ENCODE results near the gene TTLL4. TPM values are rescaled to one million over a fixed set of nuclear protein-coding genes. Genes with fewer than 3 reads are reported as not detected.

The TTLL4 gene, protein sequence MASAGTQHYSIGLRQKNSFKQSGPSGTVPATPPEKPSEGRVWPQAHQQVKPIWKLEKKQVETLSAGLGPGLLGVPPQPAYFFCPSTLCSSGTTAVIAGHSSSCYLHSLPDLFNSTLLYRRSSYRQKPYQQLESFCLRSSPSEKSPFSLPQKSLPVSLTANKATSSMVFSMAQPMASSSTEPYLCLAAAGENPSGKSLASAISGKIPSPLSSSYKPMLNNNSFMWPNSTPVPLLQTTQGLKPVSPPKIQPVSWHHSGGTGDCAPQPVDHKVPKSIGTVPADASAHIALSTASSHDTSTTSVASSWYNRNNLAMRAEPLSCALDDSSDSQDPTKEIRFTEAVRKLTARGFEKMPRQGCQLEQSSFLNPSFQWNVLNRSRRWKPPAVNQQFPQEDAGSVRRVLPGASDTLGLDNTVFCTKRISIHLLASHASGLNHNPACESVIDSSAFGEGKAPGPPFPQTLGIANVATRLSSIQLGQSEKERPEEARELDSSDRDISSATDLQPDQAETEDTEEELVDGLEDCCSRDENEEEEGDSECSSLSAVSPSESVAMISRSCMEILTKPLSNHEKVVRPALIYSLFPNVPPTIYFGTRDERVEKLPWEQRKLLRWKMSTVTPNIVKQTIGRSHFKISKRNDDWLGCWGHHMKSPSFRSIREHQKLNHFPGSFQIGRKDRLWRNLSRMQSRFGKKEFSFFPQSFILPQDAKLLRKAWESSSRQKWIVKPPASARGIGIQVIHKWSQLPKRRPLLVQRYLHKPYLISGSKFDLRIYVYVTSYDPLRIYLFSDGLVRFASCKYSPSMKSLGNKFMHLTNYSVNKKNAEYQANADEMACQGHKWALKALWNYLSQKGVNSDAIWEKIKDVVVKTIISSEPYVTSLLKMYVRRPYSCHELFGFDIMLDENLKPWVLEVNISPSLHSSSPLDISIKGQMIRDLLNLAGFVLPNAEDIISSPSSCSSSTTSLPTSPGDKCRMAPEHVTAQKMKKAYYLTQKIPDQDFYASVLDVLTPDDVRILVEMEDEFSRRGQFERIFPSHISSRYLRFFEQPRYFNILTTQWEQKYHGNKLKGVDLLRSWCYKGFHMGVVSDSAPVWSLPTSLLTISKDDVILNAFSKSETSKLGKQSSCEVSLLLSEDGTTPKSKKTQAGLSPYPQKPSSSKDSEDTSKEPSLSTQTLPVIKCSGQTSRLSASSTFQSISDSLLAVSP
- total RNA-seq (10 to 100 TPM; 18.7 to 35.8 (median 21.2) TPM), polyA plus RNA-seq (1 to 10 TPM; 3.6 to 9.8 TPM), total RNA-seq (14.4 reads per million, percentile 43 among the genes with 10 or more reads in this experiment)

DNA sequence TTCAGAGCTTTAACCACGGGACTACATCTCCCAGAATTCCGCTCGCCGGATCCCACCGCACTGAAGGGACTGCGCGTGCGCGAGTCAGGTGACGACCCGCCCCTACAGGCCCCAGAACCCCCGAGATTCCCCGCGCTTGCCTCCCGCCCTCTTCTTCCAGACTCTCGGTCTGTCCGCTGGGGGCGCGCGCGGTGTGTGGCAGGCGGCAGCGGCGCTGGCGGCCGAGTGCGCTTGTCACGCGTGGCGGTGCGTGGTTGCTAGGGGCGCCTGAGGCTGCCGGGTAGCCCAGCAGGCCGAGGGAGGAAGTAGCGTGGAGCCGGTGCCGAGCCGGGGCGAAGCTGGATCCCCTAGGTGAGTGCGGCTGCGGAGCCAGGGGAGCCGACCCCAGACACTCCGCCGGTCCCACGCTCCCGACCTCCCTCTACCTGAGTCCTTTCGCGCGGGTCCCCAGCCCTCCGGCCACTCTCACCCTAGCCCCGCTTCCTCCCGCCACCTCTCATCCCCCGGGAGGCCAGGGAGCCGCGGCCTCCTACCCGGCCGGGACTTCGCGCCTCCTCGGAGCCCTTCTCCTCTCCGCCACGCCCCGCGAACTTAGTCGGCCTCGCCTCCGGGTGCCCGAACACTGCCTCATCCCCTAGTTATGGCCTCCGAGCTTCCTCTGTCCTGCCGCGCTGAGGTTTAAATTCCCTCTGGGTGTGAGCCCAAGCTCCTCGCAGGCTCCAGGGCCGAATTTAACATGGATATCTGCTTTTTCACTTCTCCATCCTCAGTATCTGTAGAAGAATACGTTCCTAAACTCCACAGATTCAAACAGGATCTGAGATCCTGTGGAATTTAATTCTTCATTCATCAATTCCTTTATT, at the start of gene TTLL4:
Gene TTLL4, plus strand, starts transcription at position 149 of the 863 bp plus-strand sequence. CDS start 26,842 bp downstream, outside the sequence.
- Mint-ChIP-seq H3K9me3 (peaks cover 0 to 3% (median 0%) of the 10 kb centered on the region in 11 donors), H3K4me1 (peaks cover 17 to 31% (median 19%) of the 10 kb centered on the region in 7 donors), H3K27me3 (peaks cover 0 to 7% (median 0%) of the 10 kb centered on the region in 5 donors), H3K27ac (peak within 1 kb of the TSS; percentile 58 to 96 (median 90)), H3K36me3 (peaks cover 0 to 4% (median 2%) of the 10 kb centered on the region in 5 donors), H3K4me3 (peak within 1 kb of the TSS; percentile 91 to 99 (median 97))
- Histone ChIP-seq H3K27me3 (ENCODE audit: control insufficient read depth in 2 of 2, insufficient read depth in 2 of 2, low read length in 2 of 2) (no peaks in the 10 kb centered on the region), H3K9me3 (ENCODE audit: control insufficient read depth in 2 of 3, low read length in 3 of 3) (no peaks in the 10 kb centered on the region), H3K27ac (ENCODE audit: low read depth, low read length) (peak within 1 kb of the TSS; percentile 86), H3K4me1 (ENCODE audit: control insufficient read depth in 2 of 2, insufficient read depth in 2 of 2, low read length in 2 of 2) (peaks cover 8% of the 10 kb centered on the region in 2 donors), H3K4me3 (ENCODE audit: low read length) (peak within 1 kb of the TSS; percentile 79), H3K36me3 (ENCODE audit: control insufficient read depth in 2 of 3, insufficient read depth in 3 of 3, low read length in 3 of 3) (no peaks in the 10 kb centered on the region)
- intact Hi-C loops (cut with micrococcal nuclease): loop anchor here (1.0 to 5.0 kb wide), 28 partner anchors 18 to 886 kb away; partner anchors contain the start of genes AAMP (in 2 of the 2), ARPC2 (in 2 of the 2), BCS1L (in 2 of the 2) and CNOT9 (in 2 of the 2)
- ChIA-PET POLR2A (interaction anchor here (0.6 to 2.8 kb wide), 4 partner anchors 11 to 62 kb away, joined by 3 to 11 read pairs (median 6); partner anchors contain the start of genes BCS1L, RNF25, STK36 and ZNF142), CTCF (interaction anchor here (0.8 to 1.7 kb wide), 5 partner anchors 11 to 186 kb away, joined by 3 to 8 read pairs (median 5); partner anchors contain the start of genes BCS1L, RNF25, STK36 and ZNF142)
- peak; percentile 99 for ATAC-seq
- DNase-seq: peak; percentile 98 to 99 (median 99)

GRCh38 chr2:218662377-218662776, 48.3 kb upstream of the TTLL4 start:
- no peak overlapping the region for H3K27ac Mint-ChIP-seq
- Histone ChIP-seq H3K4me3 (ENCODE audit: low read length) (no peak overlapping the region), H3K9me3 (ENCODE audit: control insufficient read depth in 2 of 3, low read length in 3 of 3) (no peaks in the 10 kb centered on the region), H3K27me3 (ENCODE audit: control insufficient read depth in 2 of 2, insufficient read depth in 2 of 2, low read length in 2 of 2) (no peaks in the 10 kb centered on the region), H3K36me3 (ENCODE audit: control insufficient read depth in 2 of 3, insufficient read depth in 3 of 3, low read length in 3 of 3) (peaks cover 10 to 58% (median 13%) of the 10 kb centered on the region in 3 experiments), H3K27ac (ENCODE audit: low read depth, low read length) (no peak overlapping the region), H3K4me1 (ENCODE audit: control insufficient read depth in 2 of 2, insufficient read depth in 2 of 2, low read length in 2 of 2) (peaks cover 7 to 15% of the 10 kb centered on the region in 2 donors)
- POLR2A ChIA-PET: no interaction called here
- DNase-seq: no peak
- H3K4me3 Mint-ChIP-seq: no peak overlapping the region
- no peaks in the 10 kb centered on the region for H3K27me3 Mint-ChIP-seq
- H3K36me3 Mint-ChIP-seq: peaks cover 4 to 34% (median 11%) of the 10 kb centered on the region in 5 donors
- intact Hi-C loops (cut with micrococcal nuclease): no loop called here
- H3K9me3 Mint-ChIP-seq: no peaks in the 10 kb centered on the region
- peaks cover 21 to 36% (median 30%) of the 10 kb centered on the region in 7 donors for H3K4me1 Mint-ChIP-seq
- no peak for ATAC-seq
- CTCF ChIA-PET: no interaction called here

DNA sequence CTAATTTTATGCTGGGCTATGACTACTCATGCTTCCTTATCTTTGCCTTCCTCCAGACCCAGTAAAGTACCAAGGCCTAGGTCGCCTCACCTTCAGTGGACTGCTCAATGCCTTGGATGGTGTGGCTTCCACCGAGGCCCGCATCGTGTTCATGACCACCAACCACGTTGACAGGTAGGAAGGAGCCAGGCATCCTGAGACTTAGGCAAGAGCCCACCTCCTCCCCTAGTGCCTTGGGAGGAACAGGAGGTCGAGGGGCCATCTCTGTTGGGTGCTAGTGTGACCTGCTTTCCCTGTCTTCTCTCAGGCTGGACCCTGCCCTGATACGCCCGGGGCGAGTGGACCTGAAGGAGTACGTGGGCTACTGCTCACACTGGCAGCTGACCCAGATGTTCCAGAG, 47.8 kb upstream of the TTLL4 start:
- ChIA-PET CTCF (interaction anchor here (1.0 kb wide), 1 partner anchor 9 kb away, joined by 4 read pairs; the partner anchor contains the start of genes RNF25 and STK36), POLR2A (interaction anchor here (0.9 kb wide), 1 partner anchor 9 kb away, joined by 3 read pairs; the partner anchor contains the start of genes RNF25 and STK36)
- Mint-ChIP-seq H3K36me3 (peaks cover 0 to 29% (median 11%) of the 10 kb centered on the region in 5 donors), H3K27me3 (no peaks in the 10 kb centered on the region), H3K27ac (no peak overlapping the region), H3K9me3 (no peaks in the 10 kb centered on the region), H3K4me1 (peaks cover 18 to 33% (median 26%) of the 10 kb centered on the region in 7 donors), H3K4me3 (no peak overlapping the region)
- Histone ChIP-seq H3K27me3 (ENCODE audit: control insufficient read depth in 2 of 2, insufficient read depth in 2 of 2, low read length in 2 of 2) (no peaks in the 10 kb centered on the region), H3K4me3 (ENCODE audit: low read length) (no peak overlapping the region), H3K9me3 (ENCODE audit: control insufficient read depth in 2 of 3, low read length in 3 of 3) (no peaks in the 10 kb centered on the region), H3K27ac (ENCODE audit: low read depth, low read length) (no peak overlapping the region), H3K36me3 (ENCODE audit: control insufficient read depth in 2 of 3, insufficient read depth in 3 of 3, low read length in 3 of 3) (peaks cover 10 to 62% (median 13%) of the 10 kb centered on the region in 3 experiments), H3K4me1 (ENCODE audit: control insufficient read depth in 2 of 2, insufficient read depth in 2 of 2, low read length in 2 of 2) (peaks cover 7 to 15% of the 10 kb centered on the region in 2 donors)
- intact Hi-C loops (cut with micrococcal nuclease): no loop called here
- DNase-seq: no peak
- no peak for ATAC-seq

- H3K4me1 Mint-ChIP-seq: peaks cover 10 to 22% (median 16%) of the 10 kb centered on the region in 7 donors
- H3K36me3 Mint-ChIP-seq: peaks cover 0 to 33% (median 11%) of the 10 kb centered on the region in 5 donors
- intact Hi-C loops (cut with micrococcal nuclease): no loop called here
- no peak overlapping the region for H3K4me3 Mint-ChIP-seq
- no peak for ATAC-seq
- no peak overlapping the region for H3K27ac Mint-ChIP-seq
- no peak for DNase-seq
- Histone ChIP-seq H3K27me3 (ENCODE audit: control insufficient read depth in 2 of 2, insufficient read depth in 2 of 2, low read length in 2 of 2) (no peaks in the 10 kb centered on the region), H3K4me3 (ENCODE audit: low read length) (no peak overlapping the region), H3K9me3 (ENCODE audit: control insufficient read depth in 2 of 3, low read length in 3 of 3) (no peaks in the 10 kb centered on the region), H3K36me3 (ENCODE audit: control insufficient read depth in 2 of 3, insufficient read depth in 3 of 3, low read length in 3 of 3) (peaks cover 10 to 72% (median 13%) of the 10 kb centered on the region in 3 experiments), H3K27ac (ENCODE audit: low read depth, low read length) (no peak overlapping the region), H3K4me1 (ENCODE audit: control insufficient read depth in 2 of 2, insufficient read depth in 2 of 2, low read length in 2 of 2) (peaks cover 0 to 7% of the 10 kb centered on the region in 2 donors)
- CTCF ChIA-PET: no interaction called here
- H3K9me3 Mint-ChIP-seq: no peaks in the 10 kb centered on the region
- POLR2A ChIA-PET: interaction anchor here (1.3 kb wide), 1 partner anchor 14 kb away, joined by 4 read pairs; no protein-coding TSS in a partner anchor
- no peaks in the 10 kb centered on the region for H3K27me3 Mint-ChIP-seq
Observed at GRCh38 chr2:218663901-218664300, 46.7 kb upstream of the TTLL4 start.

GRCh38 chr2:218664653-218665052, 46.0 kb upstream of the TTLL4 start:
- no peak for DNase-seq
- no peaks in the 10 kb centered on the region for H3K27me3 Mint-ChIP-seq
- H3K27ac ChIP-seq (ENCODE audit: low read depth, low read length): no peak overlapping the region
- H3K27ac Mint-ChIP-seq: no peak overlapping the region
- ChIA-PET POLR2A (no interaction called here), CTCF (no interaction called here)
- ATAC-seq: no peak
- no peaks in the 10 kb centered on the region for H3K27me3 ChIP-seq (ENCODE audit: control insufficient read depth in 2 of 2, insufficient read depth in 2 of 2, low read length in 2 of 2)
- intact Hi-C loops (cut with micrococcal nuclease): no loop called here
- H3K9me3 Mint-ChIP-seq: no peaks in the 10 kb centered on the region
- H3K4me1 ChIP-seq (ENCODE audit: control insufficient read depth in 2 of 2, insufficient read depth in 2 of 2, low read length in 2 of 2): peaks cover 0 to 7% of the 10 kb centered on the region in 2 donors
- H3K9me3 ChIP-seq (ENCODE audit: control insufficient read depth in 2 of 3, low read length in 3 of 3): no peaks in the 10 kb centered on the region
- no peak overlapping the region for H3K4me3 ChIP-seq (ENCODE audit: low read length)
- H3K36me3 ChIP-seq (ENCODE audit: control insufficient read depth in 2 of 3, insufficient read depth in 3 of 3, low read length in 3 of 3): peaks cover 10 to 66% (median 13%) of the 10 kb centered on the region in 3 experiments
- no peak overlapping the region for H3K4me3 Mint-ChIP-seq
- H3K4me1 Mint-ChIP-seq: peaks cover 8 to 19% (median 9%) of the 10 kb centered on the region in 7 donors
- peaks cover 0 to 30% (median 11%) of the 10 kb centered on the region in 5 donors for H3K36me3 Mint-ChIP-seq
